TTC549 (cell line): Measurements from ENCODE around the gene ZDHHC18.

Experiments
- FAIRE-seq: peaks from 2 replicates; lab custom pipeline; 2012; peaks lifted over from hg19 to GRCh38; lab: Jason Lieb, UNC

ZDHHC18 gene

DNA sequence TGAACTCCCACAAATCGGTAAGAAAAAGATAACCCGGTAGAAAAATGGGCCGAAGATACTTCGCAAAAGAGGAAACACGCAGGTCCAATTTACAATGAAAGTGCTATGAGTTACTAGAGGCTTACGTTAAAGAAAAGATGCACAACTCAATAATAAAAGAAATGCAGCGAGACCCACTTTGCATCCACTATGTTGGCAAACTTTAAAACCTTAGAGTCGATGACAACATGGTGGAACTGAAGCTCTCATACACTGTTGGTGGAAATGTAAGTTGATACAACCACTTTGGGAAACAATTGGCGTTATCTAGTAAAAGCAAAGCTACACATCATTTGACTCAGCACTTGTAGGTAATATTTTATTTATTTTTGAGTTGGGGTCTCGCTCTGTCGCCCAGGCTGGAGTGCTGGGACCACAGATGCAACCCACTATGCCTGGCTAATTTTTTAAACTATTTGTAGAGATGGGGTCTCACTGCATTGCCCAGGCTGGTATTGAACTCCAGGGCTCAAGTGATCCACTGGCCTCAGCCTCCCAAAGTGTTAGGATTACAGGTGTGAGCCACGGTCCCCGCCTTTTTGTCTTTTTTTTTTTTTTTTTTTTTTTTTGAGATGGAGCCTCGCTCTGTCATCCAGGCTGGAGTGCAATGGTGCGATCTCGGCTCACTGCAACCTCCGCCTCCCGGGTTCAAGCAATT is 74.5 kb downstream of the ZDHHC18 start:
- no peak for FAIRE-seq
